Prostate gland (tissue), 2 donors: ENCODE measurements around the gene SPACDR. TPM values are rescaled to one million over a fixed set of nuclear protein-coding genes. Genes with fewer than 3 reads are reported as not detected.

Experiments
- DNase-seq: peaks from one replicate; pipeline ENCODE4 v3.0.0-alpha.2; 2019; ENCODE audit warnings: low spot score
- H3K27ac ChIP-seq, 2 donors: fragments of 200-600 bp; sonication (generic); 2 replicates each; pipeline ENCODE4 v1.5.1; 2017 to 2019
- H3K27me3 ChIP-seq: fragments of 200-600 bp; sonication (generic); replicated peaks from 2 replicates; pipeline ENCODE4 v1.5.1; 2019; ENCODE audit not compliant: insufficient read depth
- H3K36me3 ChIP-seq, 2 donors: fragments of 200-600 bp; sonication (generic); 1 replicate in 1 of 2; 2 replicates in 1 of 2; pipeline versions ENCODE4 v1.5.1 to v1.8.1; 2017 to 2019
- H3K4me1 ChIP-seq: fragments of 200-600 bp; sonication (generic); replicated peaks from 2 replicates; pipeline ENCODE4 v1.5.1; 2019
- H3K4me3 ChIP-seq, 2 donors: fragments of 200-600 bp; sonication (generic); 2 replicates each; pipeline ENCODE4 v1.5.1; 2017 to 2019
- H3K9me3 ChIP-seq: fragments of 200-600 bp; sonication (generic); 2 replicates; pipeline ENCODE4 v1.5.1; 2017
- POLR2A ChIP-seq: fragments of 450-650 bp; IDR thresholded peaks from one replicate; pipeline ENCODE4 v1.6.1; 2016; ENCODE audit warnings: antibody characterized with exemption, mild to moderate bottlenecking
- POLR2AphosphoS5 ChIP-seq: sonication (generic); formaldehyde crosslinking; IDR thresholded peaks from one replicate; pipeline ENCODE4 v1.6.1; 2017; ENCODE audit warnings: antibody characterized with exemption
- WGBS: methylation state at CpG from one replicate; pipeline ENCODE4 v1.1.5; 2018; 5-methylcytosine and 5-hydroxymethylcytosine counted together
- intact Hi-C: fragments of 100-400 bp; cut with DNase I; formaldehyde crosslinking; loops from one replicate; pipeline ENCODE4 v1.14.2; 2022
- total RNA-seq, 2 donors: library from RNA; depleted of rRNA; stranded (reverse); fragments of >200 nt; gene quantifications; one replicate each; pipeline ENCODE4 v1.1.0, GENCODE V29; 2016
- TF ChIP-seq, protein P1 (sequence below), 4 experiments: fragments of 200-600 bp in 2 of 4; fragments of 450-650 bp in 2 of 4; sonication (generic) in 2 of 4; IDR thresholded peaks; 1 replicate in 3 of 4; 2 replicates in 1 of 4; pipeline ENCODE4 v1.5.1; 2016 to 2019; ENCODE audit warnings: antibody characterized with exemption in 4 of 4, mild to moderate bottlenecking in 2 of 4, moderate library complexity in 2 of 4

SPACDR gene
- total RNA-seq, 2 donors from 2014 or later, result 11.9 TPM; not detected in 1

DNA sequence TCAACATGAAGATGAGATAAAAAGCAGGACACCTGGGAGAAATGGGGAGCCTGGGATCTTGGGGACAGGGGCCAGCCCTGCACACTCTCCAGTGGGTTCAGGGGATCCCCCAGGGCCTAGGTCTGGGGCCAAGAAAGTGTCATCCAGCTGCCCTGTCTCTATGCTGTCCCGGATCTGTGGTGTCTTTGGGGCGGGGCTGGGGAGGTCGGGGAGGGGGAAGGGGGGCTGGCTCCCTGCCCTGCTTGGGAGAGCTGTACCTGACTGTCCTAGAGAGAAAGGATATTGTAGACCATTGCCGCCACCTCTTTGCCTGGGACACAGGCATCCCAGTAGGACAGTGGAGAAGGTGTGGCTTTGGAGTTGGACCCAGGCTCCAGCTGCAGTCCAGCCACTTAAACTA, 7.0 kb upstream of the SPACDR start:
- no peak for TF ChIP-seq POLR2AphosphoS5
- intact Hi-C loops, result loop anchor here (10.0 kb wide), 1 partner anchor 204 kb away; the partner anchor contains the start of gene GNB2
- WGBS, result 35% methylated on average over 4 of the region's 4 CpGs
- Histone ChIP-seq H3K36me3 (no peaks in the 10 kb centered on the region), H3K27ac (peak overlapping the region; percentile 44 to 45), H3K9me3 (no peaks in the 10 kb centered on the region), H3K4me1 (peaks cover 23% of the 10 kb centered on the region), H3K4me3 (no peak overlapping the region), H3K27me3 (no peaks in the 10 kb centered on the region)
- DNase-seq, result peak; percentile 39

DNA sequence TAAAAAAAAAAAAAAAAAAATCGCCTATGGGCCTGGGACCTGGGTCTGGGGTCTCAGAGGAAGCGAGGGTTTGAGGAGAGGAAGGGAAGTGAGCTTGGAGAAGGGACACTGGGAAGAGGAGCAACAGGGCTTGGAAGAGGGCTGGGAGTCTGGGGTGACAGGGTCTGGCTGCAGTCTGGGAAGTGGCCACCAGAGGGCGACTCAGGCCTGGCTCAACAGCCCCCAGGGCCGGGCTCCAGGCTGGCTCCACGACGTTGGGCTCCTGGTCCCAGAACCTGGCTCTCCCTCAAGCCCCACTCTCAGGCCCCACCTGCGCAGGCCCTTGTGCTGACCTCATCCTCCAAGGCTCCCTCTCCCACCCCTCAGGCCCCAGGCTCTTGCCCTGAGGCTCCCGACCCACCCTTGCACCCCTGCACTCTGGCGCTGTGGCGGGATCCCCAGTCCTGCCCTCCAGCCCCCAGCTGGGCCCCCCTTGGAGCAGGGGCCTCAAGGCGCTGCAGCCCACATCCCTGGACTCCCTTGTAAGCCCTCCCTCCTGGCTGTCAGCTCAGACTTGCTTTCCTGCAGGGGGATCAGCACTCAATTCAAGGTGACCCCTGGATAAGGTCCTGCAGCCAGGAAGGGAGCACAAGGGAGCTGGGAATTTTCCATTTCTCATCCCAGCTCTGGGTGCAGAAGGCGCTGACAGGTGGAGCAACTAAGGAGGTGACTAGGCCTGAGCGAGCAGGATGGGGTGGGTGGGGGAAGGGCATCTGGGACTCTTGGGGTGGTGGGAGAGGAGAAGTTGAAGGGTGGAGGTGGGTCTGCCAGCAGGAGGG, 5.4 kb upstream of the SPACDR start:
- H3K4me3 ChIP-seq, result no peak overlapping the region
- H3K27ac ChIP-seq, result peak overlapping the region; percentile 44 to 51
- intact Hi-C loops, result loop anchor here (5.0 to 10.0 kb wide), 2 partner anchors 205 to 223 kb away; partner anchors contain the start of genes GIGYF1 and GNB2
- peaks cover 15% of the 10 kb centered on the region for H3K4me1 ChIP-seq
- TF ChIP-seq POLR2A (no peak), POLR2AphosphoS5 (peak; percentile 49)
- TF ChIP-seq, protein P1, sequence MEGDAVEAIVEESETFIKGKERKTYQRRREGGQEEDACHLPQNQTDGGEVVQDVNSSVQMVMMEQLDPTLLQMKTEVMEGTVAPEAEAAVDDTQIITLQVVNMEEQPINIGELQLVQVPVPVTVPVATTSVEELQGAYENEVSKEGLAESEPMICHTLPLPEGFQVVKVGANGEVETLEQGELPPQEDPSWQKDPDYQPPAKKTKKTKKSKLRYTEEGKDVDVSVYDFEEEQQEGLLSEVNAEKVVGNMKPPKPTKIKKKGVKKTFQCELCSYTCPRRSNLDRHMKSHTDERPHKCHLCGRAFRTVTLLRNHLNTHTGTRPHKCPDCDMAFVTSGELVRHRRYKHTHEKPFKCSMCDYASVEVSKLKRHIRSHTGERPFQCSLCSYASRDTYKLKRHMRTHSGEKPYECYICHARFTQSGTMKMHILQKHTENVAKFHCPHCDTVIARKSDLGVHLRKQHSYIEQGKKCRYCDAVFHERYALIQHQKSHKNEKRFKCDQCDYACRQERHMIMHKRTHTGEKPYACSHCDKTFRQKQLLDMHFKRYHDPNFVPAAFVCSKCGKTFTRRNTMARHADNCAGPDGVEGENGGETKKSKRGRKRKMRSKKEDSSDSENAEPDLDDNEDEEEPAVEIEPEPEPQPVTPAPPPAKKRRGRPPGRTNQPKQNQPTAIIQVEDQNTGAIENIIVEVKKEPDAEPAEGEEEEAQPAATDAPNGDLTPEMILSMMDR (IDR thresholded peaks at IDR 0.05), result peak; percentile 90 to 98 (median 96)
- H3K9me3 ChIP-seq, result no peaks in the 10 kb centered on the region
- WGBS, result 30% methylated on average over 13 of the region's 13 CpGs
- DNase-seq, result peak; percentile 85
- H3K36me3 ChIP-seq, result no peaks in the 10 kb centered on the region
- H3K27me3 ChIP-seq, result no peaks in the 10 kb centered on the region

DNA sequence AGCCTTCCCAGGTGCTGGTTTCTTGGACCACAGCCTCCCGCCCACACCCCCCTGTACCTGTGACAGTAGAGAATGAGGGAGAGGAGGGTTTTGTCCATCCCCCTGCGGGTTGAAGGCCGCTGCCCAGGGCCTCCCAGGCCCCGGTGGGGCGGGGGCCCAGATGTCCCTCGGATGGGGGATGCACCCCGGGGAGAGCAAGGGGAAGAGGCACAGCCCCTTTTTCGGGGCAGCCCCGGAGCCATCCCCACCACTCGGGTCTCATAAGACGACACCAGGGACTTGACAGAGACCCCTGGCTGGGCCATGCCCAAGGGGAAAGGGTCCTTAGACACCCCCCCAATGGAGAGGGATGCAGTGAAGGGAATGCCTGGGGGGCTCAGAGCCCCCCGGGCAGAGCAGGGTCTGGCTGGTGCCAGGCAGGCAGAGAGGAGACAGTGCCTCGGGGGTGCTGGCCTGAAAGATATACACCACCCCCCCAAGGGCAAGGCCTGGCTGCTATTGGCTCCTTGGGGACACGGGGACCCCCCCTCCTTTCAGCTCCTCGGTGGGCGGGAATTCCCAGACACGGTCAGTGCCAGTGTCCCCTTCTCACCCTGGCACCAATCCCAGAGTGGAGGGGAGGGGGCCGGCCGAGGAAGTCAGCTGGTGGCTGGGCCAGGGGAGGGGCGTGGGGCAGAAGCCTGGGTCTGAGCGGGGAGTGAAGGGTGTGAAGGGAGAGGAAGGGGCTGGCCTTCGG, 3.7 kb upstream of the SPACDR start:
- WGBS, result 48% methylated on average over 22 of the region's 22 CpGs
- no peaks in the 10 kb centered on the region for H3K27me3 ChIP-seq
- no peaks in the 10 kb centered on the region for H3K36me3 ChIP-seq
- DNase-seq, result no peak
- intact Hi-C loops, result loop anchor here (2.0 to 5.0 kb wide), 2 partner anchors 93 to 224 kb away; partner anchors contain the start of gene GIGYF1
- no peaks in the 10 kb centered on the region for H3K9me3 ChIP-seq
- TF ChIP-seq, protein P1 (IDR thresholded peaks at IDR 0.05), result no peak
- TF ChIP-seq POLR2AphosphoS5 (no peak), POLR2A (no peak)
- H3K27ac ChIP-seq, result peak overlapping the region; percentile 75 to 79
- no peak overlapping the region for H3K4me3 ChIP-seq
- peaks cover 15% of the 10 kb centered on the region for H3K4me1 ChIP-seq

DNA sequence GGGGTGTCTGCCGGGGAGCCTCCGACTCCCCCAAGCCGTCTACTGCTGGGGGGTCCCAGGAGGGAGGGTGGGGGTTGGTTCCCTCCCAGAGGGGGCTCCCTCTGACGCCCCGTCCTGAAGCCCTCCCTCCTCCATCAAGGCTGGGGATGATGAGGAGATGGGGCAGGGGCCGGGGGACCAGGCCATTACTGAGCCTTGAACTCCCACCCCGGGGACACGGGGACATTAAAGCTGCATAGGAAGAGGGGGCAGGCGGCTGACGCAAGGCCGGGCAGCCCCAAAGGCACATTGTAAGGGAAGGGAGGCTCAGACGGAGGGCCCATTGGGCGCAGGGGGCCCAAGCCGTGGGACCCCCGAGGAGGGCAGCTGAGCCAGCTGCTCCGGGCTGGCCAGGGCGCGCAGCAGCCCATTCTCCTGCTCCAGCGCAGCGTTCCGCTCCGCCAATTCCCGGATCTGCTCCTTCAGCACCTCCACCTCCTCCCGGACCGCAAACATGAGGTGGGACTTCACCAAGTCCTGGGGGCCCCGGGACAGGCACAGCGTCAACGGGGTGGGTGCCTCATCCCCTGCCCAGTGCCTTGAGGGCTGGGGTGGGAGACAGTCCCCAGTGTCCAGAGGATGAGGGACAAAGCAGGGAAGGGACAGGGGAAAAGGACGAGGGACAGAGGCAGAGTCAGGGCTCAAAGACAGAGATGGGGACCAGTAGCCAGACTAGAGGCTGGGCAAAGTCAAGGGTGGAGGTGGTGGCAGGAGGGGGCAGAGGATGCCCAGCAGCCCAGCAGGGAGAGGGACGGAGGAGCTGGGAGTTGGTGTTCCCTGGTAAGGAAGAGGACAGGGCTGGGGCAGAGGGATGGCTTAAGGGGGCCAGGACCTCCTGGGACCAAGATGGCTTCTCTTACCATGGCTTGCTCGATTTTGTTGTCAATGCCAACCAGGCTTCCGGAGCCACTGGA, 2.9 kb upstream of the SPACDR start:
- DNase-seq, result no peak
- Histone ChIP-seq H3K4me1 (peaks cover 12% of the 10 kb centered on the region), H3K27ac (peak overlapping the region; percentile 75 to 79), H3K36me3 (no peaks in the 10 kb centered on the region), H3K27me3 (no peaks in the 10 kb centered on the region), H3K9me3 (no peaks in the 10 kb centered on the region), H3K4me3 (no peak overlapping the region)
- WGBS, result 50% methylated on average over 30 of the region's 32 CpGs
- TF ChIP-seq, protein P1 (IDR thresholded peaks at IDR 0.05), result no peak
- TF ChIP-seq POLR2AphosphoS5 (no peak), POLR2A (no peak)
- intact Hi-C loops, result loop anchor here (2.0 to 5.0 kb wide), 2 partner anchors 94 to 225 kb away; partner anchors contain the start of gene GIGYF1
